GM18519 (cell line): ENCODE measurements around the gene DPP6.

Experiments used
- ATAC-seq: cut with Tn5 transposase; IDR thresholded peaks from one replicate; pipeline ENCODE4 v1.9.1; 2021; ENCODE audit warnings: mild to moderate bottlenecking, moderate library complexity; ENCODE audit not compliant: unreplicated experiment, low FRiP score

Gene DPP6

GRCh38 chr7:154862153-154862791, 810.1 kb downstream of the DPP6 start:
- ATAC-seq = no peak

GRCh38 chr7:154863766-154864522, 811.7 kb downstream of the DPP6 start:
- ATAC-seq = no peak

DNA sequence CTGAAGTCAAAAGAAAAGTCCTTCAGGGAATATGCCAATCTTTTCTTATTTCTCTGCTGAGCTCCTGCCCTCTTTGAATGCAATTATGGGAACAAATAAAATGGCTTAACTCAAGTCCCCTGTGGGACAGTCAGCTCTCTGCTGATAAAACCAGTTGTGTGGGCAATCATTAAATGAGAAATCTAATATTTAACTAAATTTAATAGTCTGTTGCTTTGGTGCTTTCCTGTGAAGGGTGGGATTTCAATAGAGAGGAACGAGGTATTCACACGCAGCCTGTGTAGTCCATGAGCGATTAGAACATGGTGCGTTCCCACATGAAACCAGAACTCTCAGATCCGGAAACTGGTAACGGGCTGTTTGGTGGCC, 812.3 kb downstream of the DPP6 start:
- no peak for ATAC-seq

GRCh38 chr7:154865984-154866685, 813.9 kb downstream of the DPP6 start:
- no peak for ATAC-seq

DNA sequence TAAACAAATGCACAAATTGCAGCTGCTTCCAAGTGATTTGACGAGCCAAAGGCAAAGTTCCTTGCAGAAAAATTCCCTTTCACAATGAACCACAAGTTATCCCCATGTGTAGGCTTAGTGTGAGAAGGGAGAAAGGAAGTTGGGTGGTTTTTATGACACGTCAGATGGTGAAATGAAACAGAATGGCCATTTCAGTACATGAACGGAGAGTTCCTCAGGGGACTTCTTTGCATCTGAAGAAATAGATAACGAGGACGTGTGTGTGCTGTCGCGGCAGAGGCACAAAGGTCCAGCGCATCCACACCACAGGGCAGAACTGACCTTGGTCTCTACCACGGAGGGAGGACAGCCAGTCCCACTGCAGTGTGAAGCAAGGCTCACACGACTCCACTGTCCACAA, 814.9 kb downstream of the DPP6 start:
- no peak for ATAC-seq

DNA sequence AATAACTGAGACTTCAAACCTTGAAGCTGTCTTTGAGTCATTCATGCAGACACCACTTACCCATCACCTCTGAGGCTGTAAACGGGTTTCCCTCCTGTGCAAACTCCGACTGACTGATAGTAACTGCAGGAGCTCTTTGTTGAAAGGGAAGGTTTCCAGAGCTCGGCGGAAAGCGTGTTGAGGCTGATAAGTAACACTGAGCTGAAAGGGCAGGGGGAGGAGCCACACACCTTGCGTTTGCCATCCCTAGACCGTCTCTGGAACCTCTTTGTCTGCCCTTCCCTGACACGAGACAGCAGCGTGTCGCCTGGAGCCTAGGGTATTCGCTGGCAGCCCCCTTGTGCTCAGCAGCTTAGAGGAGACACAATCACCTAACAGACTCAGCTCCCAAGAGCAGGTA, 816.7 kb downstream of the DPP6 start:
- no peak for ATAC-seq

DNA sequence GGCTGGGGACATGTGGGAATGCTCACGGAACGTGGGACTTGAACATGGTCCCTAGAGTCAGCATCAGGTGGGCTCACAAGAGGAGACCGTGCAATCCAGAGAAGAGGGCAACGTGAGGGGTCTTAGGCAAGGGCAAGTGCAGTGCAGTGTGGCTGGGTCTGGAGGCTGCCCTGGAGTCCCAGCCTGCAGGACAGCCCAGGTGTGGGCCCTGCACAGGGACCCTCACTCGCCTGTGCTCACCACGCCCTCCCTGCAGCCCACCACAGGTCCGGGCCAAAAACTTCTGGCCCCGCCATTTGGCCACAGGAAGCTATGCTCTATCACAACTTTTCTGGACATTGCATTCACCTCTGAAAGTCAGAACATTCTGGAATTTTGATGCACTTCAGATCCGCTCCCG, 817.2 kb downstream of the DPP6 start:
- ATAC-seq = no peak

DNA sequence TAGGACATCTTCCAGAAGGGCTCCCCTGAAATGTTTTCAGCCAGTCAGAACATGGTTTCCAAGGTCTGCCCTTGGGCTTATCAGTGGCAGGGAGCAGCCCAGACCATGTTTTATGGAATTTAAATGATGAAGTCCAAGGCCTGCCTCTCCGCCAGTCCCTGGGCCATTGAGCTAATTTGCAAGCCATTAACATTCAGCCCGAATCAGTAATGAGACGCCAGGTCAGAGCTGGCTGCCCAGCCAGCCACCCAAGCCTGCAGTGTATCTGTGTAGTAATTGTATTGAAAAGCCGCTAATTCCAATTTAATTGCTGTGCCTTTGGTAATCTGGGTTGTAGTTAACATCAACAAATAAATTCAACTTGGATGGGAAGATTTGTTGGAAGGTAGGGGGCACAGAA, 819.3 kb downstream of the DPP6 start:
- no peak for ATAC-seq

- no peak for ATAC-seq
These were observed 819.9 kb downstream of the DPP6 start for GRCh38 chr7:154871928-154872750.

DNA sequence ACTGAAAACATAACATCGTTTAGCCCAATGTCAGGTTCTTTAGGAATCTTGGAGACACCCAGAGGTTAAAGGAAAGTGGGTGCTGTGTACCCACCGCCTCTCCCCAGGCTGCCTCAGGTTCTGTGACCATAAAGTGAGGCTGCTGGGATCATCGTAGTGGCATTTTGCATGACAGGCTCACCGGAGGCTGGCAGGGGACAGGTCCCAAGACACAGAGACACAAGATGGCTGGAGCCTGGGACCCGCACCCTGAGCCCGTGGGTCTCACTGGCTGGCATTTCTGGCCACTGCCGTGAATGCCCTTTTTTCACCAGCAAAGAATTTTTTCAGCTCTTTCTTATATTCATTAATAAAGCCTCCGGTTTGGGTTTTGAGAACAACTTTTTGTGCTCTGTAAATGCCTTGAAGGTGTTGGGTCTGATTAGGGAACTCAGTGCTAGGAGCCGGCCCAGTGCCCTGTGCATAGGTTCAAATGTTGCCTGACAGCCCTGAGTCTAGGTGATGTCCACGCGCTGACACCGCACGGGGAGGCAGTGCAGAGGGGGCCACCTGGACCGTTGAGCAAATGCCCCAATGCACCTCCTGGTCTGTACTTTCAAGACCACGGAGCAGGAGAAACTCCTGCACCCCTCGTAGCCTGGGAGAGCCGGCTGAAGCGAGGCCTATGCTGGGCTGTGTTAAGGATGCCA, 820.8 kb downstream of the DPP6 start:
- no peak for ATAC-seq

DNA sequence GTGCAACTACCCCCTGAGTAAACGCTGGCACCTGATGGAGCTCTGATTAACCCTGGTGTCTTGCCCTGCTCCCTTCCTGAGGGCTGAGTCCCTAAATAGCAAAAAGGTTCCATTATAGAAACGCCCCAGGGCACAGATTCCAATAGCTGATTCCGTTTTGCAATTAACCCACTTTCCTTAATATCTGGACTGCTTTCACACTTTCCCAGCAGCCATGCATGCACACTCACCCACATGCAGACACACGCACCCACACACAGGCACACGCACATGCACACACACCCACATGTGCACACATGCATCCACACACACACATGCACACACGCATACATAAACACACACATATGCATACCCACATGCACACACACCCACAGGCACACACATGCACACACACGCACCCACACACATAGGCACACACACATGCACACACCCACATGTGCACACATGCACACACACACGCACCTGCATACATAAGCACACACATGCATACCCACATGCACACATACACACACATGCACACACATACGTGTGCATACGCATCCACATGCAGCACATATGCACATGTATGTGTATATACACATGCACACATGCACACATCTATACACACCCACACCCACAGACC, 821.4 kb downstream of the DPP6 start:
- no peak for ATAC-seq

- no peak for ATAC-seq
These were observed 822.4 kb downstream of the DPP6 start for GRCh38 chr7:154874409-154875113.

DNA sequence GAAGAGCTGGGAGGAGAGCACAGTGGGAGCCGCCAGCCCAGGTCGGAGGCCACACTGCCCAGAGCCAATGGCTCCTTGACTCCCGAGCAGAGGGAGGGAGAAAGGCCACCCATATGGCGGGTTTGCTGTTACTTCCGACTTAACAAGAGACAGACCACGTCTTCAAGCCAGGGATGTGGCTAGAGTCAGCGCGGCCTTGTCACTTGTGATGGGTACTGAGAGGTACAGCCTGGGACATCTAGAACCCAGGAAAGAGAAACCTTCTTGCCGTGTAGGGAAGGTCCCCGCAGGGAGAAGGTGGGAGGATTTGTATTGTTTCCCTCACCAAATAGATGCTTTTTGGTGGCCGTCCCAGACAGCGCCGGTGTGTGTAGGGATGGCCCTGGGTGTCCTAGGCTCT, 823.1 kb downstream of the DPP6 start:
- no peak for ATAC-seq

DNA sequence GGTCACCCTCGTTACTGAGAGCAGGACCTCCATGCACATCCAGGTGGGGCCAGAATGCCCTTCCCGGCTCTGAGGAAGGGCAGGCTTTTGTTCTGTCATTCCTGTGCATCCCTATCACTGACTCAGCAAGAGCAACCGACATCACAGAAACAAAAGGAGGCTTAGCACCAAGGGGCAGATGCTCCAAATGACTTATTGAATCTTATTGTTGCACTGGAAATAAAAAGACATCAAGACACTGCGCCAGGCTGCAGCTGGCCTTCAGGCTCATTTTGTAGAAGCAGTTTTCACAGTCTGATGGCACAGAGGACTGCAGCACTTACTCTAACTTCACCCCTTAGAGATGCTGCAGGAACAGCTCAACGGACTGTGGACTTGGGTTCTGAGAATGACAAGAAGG, 824.3 kb downstream of the DPP6 start:
- no peak for ATAC-seq

DNA sequence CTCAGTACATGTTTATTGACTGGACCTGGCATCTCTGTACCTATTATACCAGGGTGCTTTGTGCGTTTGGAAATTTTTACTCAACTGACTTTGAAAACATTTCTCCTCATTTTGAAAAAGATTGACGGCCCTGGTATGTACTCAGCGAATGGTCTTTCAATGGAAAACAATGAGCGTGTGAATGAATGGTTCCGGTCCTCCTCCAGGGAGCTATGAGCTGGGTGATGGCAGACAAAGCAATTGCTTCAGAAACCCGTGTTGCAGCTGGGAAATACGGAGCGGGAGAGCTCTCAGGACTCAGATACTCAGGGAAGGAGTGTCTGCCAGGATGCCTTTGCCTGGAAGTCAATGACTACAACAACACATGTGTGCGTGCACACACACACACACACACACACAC, 824.8 kb downstream of the DPP6 start:
- ATAC-seq = no peak

DNA sequence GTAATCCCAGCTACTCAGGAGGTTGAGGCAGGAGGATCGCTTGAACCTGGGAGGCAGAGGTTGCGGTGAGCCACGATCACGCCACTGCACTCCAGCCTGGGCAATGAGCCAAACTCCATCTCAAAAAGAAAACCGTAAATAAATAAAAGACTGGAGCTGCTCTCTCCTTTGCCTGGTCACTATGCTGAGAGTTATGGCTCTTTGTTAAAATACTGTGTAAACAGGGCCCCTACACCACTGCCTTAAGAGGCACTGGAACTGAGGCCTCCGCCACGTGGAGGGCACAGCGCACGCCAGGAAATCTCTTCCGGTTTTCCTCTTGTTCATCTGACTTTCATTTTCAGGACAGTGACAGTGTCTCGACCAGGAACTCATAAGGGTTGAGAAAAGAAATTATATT, 827.4 kb downstream of the DPP6 start:
- no peak for ATAC-seq

GRCh38 chr7:154880513-154880912, 828.3 kb downstream of the DPP6 start:
- ATAC-seq = no peak

GRCh38 chr7:154881026-154881425, 828.8 kb downstream of the DPP6 start:
- no peak for ATAC-seq

DNA sequence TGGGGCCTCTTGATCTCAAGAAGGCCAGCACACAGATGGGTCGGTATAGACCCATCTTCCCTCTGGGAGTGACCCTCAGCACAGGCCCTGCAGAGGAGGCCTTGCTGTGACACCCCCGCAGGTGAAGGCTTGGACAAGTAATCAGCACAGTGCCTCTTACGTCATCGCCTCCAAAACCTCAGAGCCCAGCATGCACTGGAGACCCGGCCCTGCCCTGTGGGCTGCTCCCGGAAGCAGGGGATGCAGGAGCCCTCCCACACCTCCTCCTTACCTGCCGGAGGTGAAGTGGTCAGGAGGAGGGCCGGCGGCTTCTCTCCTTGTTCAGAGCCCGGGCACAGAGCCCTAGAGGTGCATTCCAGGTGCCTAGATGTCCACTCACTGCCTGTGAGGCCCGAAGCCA, 829.3 kb downstream of the DPP6 start:
- no peak for ATAC-seq
